Ureter (tissue), 1 donor: ENCODE data around the gene ZNF593. TPM values are rescaled to one million over a fixed set of nuclear protein-coding genes. Genes with fewer than 3 reads are reported as not detected.
A peak's percentile ranks its signal among the peaks of the same experiment; 100 is the strongest.

ENCODE experiments used
- DNase-seq: peaks from one replicate; pipeline ENCODE4 v3.0.0-alpha.2; 2020; ENCODE audit warnings: low spot score
- total RNA-seq: library from RNA; stranded (reverse); gene quantifications from one replicate; pipeline ENCODE4 v1.2.4, GENCODE V29; 2023
- donor health status: DM: yes; HTN: yes; CAD: no.

The ZNF593 gene
- total RNA-seq, 1 donor from 2014 or later: 43.2 TPM

GRCh38 chr1:26169198-26169554 lies 532 bp upstream of the ZNF593 start:
- no peak for DNase-seq

GRCh38 chr1:26170472-26170821 lies 739 bp downstream of the ZNF593 start:
- DNase-seq: no peak

- no peak for DNase-seq
These were observed 1.7 kb downstream of the ZNF593 start, which contains the start of gene ZNF593OS for GRCh38 chr1:26171084-26172072. Gene ZNF593OS (minus strand): TSS chr1:26171832. CDS start chr1:26171661, 171 bp downstream.

- no peak for DNase-seq
These were observed 5.6 kb downstream of the ZNF593 start for GRCh38 chr1:26175346-26175745.

GRCh38 chr1:26177182-26177684 lies 7.5 kb downstream of the ZNF593 start, which contains the start of gene CNKSR1:
Gene CNKSR1 (plus strand): TSS chr1:26177491. CDS start chr1:26177548, 57 bp downstream.
- DNase-seq: peak; percentile 85

- no peak for DNase-seq
These were observed 10.3 kb downstream of the ZNF593 start for GRCh38 chr1:26180010-26180506.

- DNase-seq: no peak
These were observed 12.1 kb downstream of the ZNF593 start for GRCh38 chr1:26181586-26182382.

GRCh38 chr1:26182383-26182696 lies 12.6 kb downstream of the ZNF593 start:
- no peak for DNase-seq

- DNase-seq: no peak
These were observed 14.4 kb downstream of the ZNF593 start for GRCh38 chr1:26184086-26184485.

- no peak for DNase-seq
These were observed 15.2 kb downstream of the ZNF593 start for GRCh38 chr1:26184883-26185282.

- no peak for DNase-seq
These were observed 18.2 kb downstream of the ZNF593 start for GRCh38 chr1:26187882-26188281.

GRCh38 chr1:26188477-26188876 lies 18.8 kb downstream of the ZNF593 start:
- DNase-seq: no peak

GRCh38 chr1:26189331-26189730 lies 19.6 kb downstream of the ZNF593 start:
- DNase-seq: no peak

GRCh38 chr1:26189751-26190275 lies 20.1 kb downstream of the ZNF593 start:
- DNase-seq: no peak

- DNase-seq: no peak
These were observed 20.8 kb downstream of the ZNF593 start, which contains the start of gene CATSPER4 for GRCh38 chr1:26190373-26190987. Gene CATSPER4 (plus strand): TSS chr1:26190602. CDS start chr1:26190628, 26 bp downstream.

GRCh38 chr1:26191739-26192138 lies 22.0 kb downstream of the ZNF593 start:
- no peak for DNase-seq

GRCh38 chr1:26195805-26196204 lies 26.1 kb downstream of the ZNF593 start:
- no peak for DNase-seq

- DNase-seq: no peak
These were observed 27.6 kb downstream of the ZNF593 start for GRCh38 chr1:26197301-26197700.

- no peak for DNase-seq
These were observed 28.1 kb downstream of the ZNF593 start for GRCh38 chr1:26197813-26198212.

GRCh38 chr1:26200413-26200812 lies 30.7 kb downstream of the ZNF593 start:
- DNase-seq: no peak

- DNase-seq: no peak
These were observed 34.1 kb downstream of the ZNF593 start for GRCh38 chr1:26203642-26204318.
